Osteocyte (in vitro differentiated cells): ENCODE results near the gene MYLK3. TPM values are rescaled to one million over a fixed set of nuclear protein-coding genes. Genes with fewer than 3 reads are reported as not detected.

Experiments
- DNase-seq: peaks from one replicate; pipeline ENCODE4 v3.0.0; 2021; ENCODE audit warnings: mixed read lengths; ENCODE audit not compliant: unreplicated experiment; ENCODE audit errors: extremely low spot score
- H3K27ac Mint-ChIP-seq: one replicate; pipeline ENCODE4 v1.8.0; 2021; ENCODE audit warnings: mild to moderate bottlenecking, mixed read lengths; ENCODE audit not compliant: unreplicated experiment
- H3K27me3 Mint-ChIP-seq: one replicate; pipeline ENCODE4 v1.8.0; 2021; ENCODE audit warnings: mixed read lengths; ENCODE audit not compliant: unreplicated experiment
- H3K36me3 Mint-ChIP-seq: one replicate; pipeline ENCODE4 v1.8.0; 2021; ENCODE audit warnings: mixed read lengths; ENCODE audit not compliant: unreplicated experiment
- H3K4me1 Mint-ChIP-seq: one replicate; pipeline ENCODE4 v1.8.0; 2021; ENCODE audit warnings: mixed read lengths; ENCODE audit not compliant: unreplicated experiment
- H3K4me3 Mint-ChIP-seq: one replicate; pipeline ENCODE4 v1.8.0; 2021; ENCODE audit warnings: mild to moderate bottlenecking, moderate library complexity, mixed read lengths; ENCODE audit not compliant: unreplicated experiment
- H3K9me3 Mint-ChIP-seq: one replicate; pipeline ENCODE4 v1.8.0; 2021; ENCODE audit warnings: mixed read lengths; ENCODE audit not compliant: unreplicated experiment
- CTCF ChIP-seq: fragments of 200-600 bp; sonication (generic); IDR thresholded peaks from 2 replicates; pipeline ENCODE4 v1.5.0; 2021; ENCODE audit warnings: antibody characterized with exemption, mild to moderate bottlenecking, moderate library complexity
- total RNA-seq: library from RNA; stranded (reverse); gene quantifications from 2 replicates; pipeline ENCODE4 v1.2.1, GENCODE V29; 2021

MYLK3 gene
- total RNA-seq, 1 donor from 2014 or later, result 0.24 TPM

GRCh38 chr16:46759309-46759708 lies 11.2 kb upstream of the MYLK3 start:
- no peaks in the 10 kb centered on the region for H3K36me3 Mint-ChIP-seq
- peaks cover 7% of the 10 kb centered on the region for H3K4me1 Mint-ChIP-seq
- no peak overlapping the region for H3K4me3 Mint-ChIP-seq
- no peaks in the 10 kb centered on the region for H3K9me3 Mint-ChIP-seq
- no peak overlapping the region for H3K27ac Mint-ChIP-seq
- H3K27me3 Mint-ChIP-seq, result peaks cover 6% of the 10 kb centered on the region
- DNase-seq, result no peak
- TF ChIP-seq CTCF, result no peak

DNA sequence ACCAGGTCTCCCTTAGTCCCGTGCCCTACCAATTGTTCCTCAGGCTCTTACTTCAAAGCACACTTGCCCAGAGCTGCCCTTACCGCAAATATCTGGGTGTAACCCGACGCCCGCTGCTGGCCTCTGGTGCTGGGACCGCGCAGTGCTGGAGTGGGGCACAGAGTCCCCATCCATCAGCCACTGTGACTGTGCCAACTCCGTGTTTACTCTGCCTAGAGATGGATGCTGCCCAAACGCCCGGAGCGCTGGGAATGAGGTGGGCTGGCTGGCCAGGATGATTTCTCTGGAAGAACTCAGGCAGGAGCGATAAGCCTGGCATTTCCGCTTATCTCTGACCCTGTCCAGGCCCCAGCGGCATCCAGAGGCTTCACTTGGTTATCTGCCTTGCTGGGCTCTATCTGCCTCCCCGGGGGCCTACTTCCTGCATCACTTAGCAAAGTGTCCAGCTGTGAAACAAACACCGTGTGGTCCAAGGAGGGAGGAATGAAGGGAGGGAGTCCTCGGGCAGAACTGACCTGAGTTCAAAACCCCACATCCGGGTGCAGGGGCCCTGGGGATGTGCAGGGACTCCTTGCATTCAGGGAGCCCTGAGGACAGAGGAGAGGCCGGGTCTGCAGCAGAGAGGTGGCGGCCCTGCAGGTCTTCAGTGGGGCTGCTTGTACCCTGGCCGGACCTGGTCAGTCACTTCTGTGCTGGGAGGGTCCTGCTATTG lies 9.4 kb upstream of the MYLK3 start:
- peaks cover 7% of the 10 kb centered on the region for H3K4me1 Mint-ChIP-seq

DNA sequence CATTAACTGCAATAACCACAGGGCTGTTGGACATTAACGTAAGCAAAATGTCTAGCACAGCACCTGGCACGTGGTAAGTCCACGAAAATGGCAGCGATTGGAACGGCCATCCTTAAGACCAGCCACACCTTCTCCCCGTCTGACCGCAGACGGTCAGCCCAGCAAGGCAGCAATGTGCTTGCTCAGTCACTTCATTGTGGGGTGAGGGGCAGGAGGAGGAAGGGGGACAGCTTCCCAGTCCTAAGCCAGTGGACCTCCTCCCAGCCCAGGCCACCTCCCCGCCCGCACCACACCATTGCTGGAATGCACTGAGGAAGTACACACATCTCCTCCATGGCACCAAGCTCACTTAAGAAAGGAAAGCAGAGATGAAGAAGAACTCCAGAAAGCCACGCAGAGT lies 8.6 kb upstream of the MYLK3 start:
- Mint-ChIP-seq H3K27me3 (no peaks in the 10 kb centered on the region), H3K9me3 (no peaks in the 10 kb centered on the region), H3K36me3 (no peaks in the 10 kb centered on the region), H3K4me3 (no peak overlapping the region), H3K27ac (no peak overlapping the region), H3K4me1 (peaks cover 7% of the 10 kb centered on the region)
- DNase-seq, result no peak
- TF ChIP-seq CTCF, result no peak

More for the DNA sequence above, 9.4 kb upstream of the MYLK3 start:
- Mint-ChIP-seq H3K27ac (no peak overlapping the region), H3K4me3 (no peak overlapping the region), H3K27me3 (peaks cover 1% of the 10 kb centered on the region), H3K36me3 (no peaks in the 10 kb centered on the region), H3K9me3 (no peaks in the 10 kb centered on the region)
- no peak for TF ChIP-seq CTCF
- DNase-seq, result no peak

GRCh38 chr16:46753015-46753414 lies 4.9 kb upstream of the MYLK3 start:
- Mint-ChIP-seq H3K4me1 (peaks cover 23% of the 10 kb centered on the region), H3K4me3 (no peak overlapping the region), H3K36me3 (no peaks in the 10 kb centered on the region)

GRCh38 chr16:46751381-46751780 lies 3.2 kb upstream of the MYLK3 start:
- H3K36me3 Mint-ChIP-seq, result no peaks in the 10 kb centered on the region
- no peaks in the 10 kb centered on the region for H3K27me3 Mint-ChIP-seq
- no peak for DNase-seq
- no peak overlapping the region for H3K4me3 Mint-ChIP-seq
- TF ChIP-seq CTCF, result no peak
- H3K9me3 Mint-ChIP-seq, result no peaks in the 10 kb centered on the region
- peaks cover 31% of the 10 kb centered on the region for H3K4me1 Mint-ChIP-seq
- no peak overlapping the region for H3K27ac Mint-ChIP-seq

More at GRCh38 chr16:46753015-46753414, 4.9 kb upstream of the MYLK3 start:
- TF ChIP-seq CTCF, result no peak
- Mint-ChIP-seq H3K9me3 (no peaks in the 10 kb centered on the region), H3K27me3 (no peaks in the 10 kb centered on the region), H3K27ac (no peak overlapping the region)
- DNase-seq, result no peak
